HG03039 (cell line): ENCODE measurements around the gene GGTA1.
"Not testable (repeated sequence)": the region's sequence is repeated elsewhere in the genome, so short reads cannot be mapped to it uniquely, and the experiment has no call there.

Experiments
- ATAC-seq: cut with Tn5 transposase; IDR thresholded peaks from one replicate; pipeline ENCODE4 v1.9.1; 2021; ENCODE audit warnings: mild to moderate bottlenecking, moderate library complexity; ENCODE audit not compliant: unreplicated experiment

Gene GGTA1

DNA sequence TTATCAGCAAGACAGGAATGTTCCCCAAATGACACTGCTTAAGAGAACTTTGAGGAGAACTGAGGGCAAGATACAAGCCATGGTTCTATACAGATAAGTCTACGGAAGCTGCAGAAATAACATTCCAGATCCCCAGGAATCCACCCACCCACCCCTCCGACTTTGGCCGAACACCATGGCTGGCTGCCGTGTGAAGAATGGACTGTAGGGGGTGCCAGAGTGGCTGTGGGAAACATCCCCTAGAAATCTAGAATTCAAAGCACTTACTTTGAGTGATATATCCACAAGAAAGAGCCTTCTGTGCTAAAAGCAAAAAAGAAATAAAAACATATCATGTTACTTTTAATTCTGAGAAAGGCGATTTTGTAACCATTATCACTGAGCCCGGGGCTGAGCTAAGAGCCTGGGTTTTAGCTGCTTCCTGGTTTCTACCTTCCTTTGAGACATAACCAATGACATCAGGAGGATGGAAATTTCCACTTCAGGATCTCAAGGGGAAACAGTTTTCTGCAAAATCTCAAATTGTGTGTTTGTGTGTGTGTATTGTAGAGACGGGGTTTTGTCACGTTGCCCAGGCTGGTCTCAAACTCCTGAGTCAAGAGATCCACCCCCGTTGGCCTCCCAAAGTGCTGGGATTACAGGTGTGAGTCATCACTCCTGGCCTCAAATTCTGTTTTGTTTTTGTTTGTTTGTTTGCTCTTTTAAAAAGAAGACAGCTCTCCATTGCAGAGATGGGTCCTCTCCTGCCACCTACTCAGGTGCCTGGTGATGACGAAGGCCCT lies 36.4 kb downstream of the GGTA1 start:
- ATAC-seq: no peak

- ATAC-seq: no peak
These were observed 40.1 kb downstream of the GGTA1 start for GRCh38 chr9:121459513-121459912.

GRCh38 chr9:121458449-121458848 lies 41.2 kb downstream of the GGTA1 start:
- not testable (repeated sequence) for ATAC-seq

DNA sequence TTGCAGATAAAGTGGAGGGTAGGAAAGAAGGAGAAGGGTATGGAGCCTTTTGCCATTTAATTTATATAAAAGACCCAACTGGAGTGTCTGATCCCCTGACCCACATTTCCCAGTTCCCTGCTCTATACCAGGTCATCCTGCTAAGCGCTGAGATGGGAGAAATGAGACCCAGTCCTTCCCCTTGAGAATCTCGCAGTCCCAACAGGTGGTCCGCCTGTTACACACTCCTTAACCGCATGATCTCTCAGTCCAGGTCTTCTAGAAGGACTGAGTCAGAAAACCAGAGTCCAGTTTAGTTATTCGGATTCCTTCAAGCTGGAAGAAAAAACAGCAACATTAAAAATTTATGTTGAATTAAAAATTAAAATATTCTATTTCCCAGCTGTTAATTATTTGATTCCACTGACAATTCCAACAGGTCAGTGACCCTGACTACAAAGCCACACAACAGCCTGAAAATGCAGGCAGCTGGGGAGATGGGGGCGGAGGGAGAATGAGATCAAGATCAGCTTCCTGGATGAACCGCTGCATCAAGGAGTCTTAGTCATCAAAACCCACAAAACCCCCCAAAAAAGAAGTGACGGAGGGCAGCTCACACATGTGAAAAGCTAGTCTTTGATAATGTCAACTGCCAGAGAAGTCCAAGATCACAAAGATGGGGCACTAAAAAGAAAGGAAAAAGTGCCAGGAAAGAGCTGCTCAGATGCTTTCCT lies 44.0 kb downstream of the GGTA1 start:
- ATAC-seq: no peak

DNA sequence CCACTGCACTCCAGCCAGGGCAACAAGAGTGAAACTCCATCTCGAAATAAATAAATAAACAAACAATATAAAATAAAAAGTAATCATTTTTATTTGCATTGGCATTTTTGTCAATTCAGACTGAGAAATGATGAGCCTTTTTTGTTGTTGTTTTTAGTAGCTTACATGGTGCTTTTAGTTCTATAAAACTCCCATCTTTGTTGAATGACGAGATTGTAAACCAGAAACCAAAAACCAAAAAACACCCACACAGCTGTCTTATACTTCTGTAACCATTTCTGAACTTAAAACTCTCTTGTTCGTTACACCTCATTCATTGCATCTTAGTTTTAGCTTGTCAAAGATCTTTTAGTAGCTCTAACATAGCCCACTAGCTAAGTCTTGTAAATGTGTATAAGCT lies 44.7 kb downstream of the GGTA1 start:
- ATAC-seq: no peak

DNA sequence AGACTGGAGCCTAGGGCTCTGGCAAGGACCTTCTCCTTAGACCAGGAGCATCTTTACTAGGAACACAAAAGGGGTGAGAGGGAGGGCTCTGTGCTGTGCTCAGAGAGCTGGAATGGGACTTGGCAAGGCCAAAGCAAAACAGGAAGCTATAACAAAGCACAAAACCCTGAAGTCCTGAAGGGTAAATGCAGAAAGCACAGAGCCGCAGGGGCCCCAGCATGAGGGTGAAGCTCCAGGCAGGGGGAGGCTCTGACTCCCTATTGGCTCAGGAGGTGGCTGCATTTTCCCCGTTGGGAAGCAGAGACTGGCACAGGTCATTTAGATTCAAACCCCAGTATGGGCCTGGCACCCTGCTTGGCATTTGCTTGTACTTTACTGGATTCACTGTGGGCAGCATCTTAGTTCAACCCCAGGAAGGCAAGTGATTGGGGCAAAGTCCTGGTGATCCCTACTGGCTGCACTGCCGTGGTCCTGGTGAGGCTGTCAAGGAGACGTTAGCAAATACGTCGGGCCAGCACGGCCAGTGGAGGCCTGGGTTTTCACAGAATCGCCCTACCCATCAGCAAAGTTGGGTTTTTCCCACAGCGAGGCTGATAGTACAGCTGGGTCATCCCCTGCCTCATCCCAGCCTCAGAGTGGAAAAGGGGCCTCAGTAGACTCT lies 46.3 kb downstream of the GGTA1 start:
- no peak for ATAC-seq

- ATAC-seq: no peak
These were observed 47.6 kb downstream of the GGTA1 start for GRCh38 chr9:121452085-121452484.

GRCh38 chr9:121451586-121451985 lies 48.1 kb downstream of the GGTA1 start:
- ATAC-seq: no peak

DNA sequence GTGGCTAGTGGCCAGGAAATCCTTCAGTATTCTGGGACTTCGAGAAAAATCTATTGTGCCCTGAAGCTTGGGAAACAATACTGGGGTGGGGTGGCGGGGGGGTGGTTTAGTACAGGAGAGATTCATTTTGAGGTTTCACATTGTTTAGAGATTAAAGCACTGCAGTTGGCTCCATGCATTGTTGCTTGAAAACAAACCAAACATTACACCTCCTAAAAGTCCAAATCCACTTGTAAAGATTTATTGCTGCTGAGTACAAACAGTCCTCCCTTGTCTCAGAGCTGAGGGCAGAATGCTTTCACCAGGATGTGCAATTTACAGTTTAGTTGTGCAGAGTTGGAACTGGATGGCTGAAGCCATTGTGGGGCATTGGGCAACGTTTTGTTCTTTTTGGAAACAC lies 49.4 kb downstream of the GGTA1 start:
- no peak for ATAC-seq

- no peak for ATAC-seq
These were observed 49.9 kb downstream of the GGTA1 start for GRCh38 chr9:121449786-121450185.

DNA sequence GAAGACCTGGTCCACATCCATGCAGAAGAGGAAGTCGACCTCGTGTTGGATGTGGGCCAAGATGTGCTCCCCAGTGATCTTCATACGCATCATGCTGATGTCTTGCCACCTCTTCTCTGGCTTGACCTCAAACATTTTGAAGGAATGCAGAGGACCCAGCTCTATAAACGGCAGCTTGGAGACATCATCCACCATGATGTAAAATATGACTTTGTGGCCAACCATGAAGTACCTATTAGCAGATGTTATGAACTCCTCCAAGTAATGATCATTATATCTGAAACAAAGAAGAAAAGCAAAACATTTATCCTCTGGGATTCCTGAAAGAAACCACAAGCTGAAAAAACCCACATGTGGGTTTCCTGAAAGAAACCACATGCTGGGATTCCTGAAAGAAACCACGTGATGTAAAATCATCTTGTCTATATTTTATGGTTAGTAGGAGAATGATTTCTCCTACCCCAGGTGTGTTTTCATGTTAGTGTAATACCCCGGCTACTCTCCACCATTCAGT lies 52.3 kb downstream of the GGTA1 start:
- no peak for ATAC-seq

GRCh38 chr9:121445986-121446385 lies 53.7 kb downstream of the GGTA1 start:
- no peak for ATAC-seq

GRCh38 chr9:121443981-121444380 lies 55.7 kb downstream of the GGTA1 start:
- ATAC-seq: no peak

- ATAC-seq: no peak
These were observed 58.5 kb downstream of the GGTA1 start for GRCh38 chr9:121441165-121441564.

- no peak for ATAC-seq
These were observed 59.7 kb downstream of the GGTA1 start for GRCh38 chr9:121439711-121440664.

GRCh38 chr9:121439016-121439415 lies 60.6 kb downstream of the GGTA1 start:
- no peak for ATAC-seq

GRCh38 chr9:121437891-121438290 lies 61.8 kb downstream of the GGTA1 start:
- ATAC-seq: no peak

DNA sequence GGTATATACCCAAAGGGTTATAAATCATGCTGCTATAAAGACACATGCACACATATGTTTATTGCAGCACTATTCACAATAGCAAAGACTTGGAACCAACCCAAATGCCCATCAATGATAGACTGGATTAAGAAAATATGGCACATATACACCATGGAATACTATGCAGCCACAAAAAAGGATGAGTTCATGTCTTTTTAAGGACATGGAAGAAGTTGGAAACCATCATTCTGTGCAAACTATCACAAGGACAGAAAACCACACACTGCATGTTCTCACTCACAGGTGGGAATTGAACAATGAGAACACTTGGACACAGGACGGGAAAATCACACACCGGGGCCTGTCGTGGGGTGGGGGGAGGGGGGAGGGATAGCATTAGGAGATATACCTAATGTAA lies 62.6 kb downstream of the GGTA1 start:
- not testable (repeated sequence) for ATAC-seq

DNA sequence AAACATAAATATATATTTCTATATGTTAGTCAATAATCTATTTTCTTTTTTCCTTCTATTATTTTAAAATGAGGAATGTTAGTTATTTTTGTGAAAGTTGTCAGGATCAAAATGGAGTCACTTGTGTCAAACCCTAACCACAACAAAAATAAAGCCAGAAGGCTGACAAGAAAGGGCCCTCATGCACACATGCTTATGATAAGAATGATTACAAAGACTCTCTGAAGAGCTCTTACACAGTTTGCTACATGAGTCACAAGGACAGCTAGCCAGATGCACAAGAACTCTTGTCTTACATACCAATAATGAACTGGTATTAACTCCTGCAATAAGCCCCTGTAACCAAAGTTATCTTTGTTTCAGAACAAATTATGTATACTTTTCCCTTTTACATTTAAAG lies 64.7 kb downstream of the GGTA1 start:
- no peak for ATAC-seq

DNA sequence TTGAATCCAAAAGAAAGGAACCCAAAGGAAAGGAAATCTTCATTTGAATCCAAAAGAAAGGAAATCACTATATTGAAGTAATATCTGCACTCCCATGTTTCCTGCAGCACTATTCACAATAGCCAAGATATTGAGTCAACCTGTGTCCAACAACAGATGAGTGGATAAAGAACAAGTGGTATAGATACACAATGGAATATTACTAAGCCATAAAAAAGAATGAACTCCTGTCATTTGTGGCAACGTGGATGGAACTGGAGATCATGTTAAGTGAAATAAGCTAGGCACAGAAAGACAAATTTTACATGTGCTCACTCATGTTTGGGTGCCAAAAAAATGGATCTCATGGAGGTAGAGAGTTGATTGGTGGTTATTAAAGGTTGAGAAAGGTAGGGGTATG lies 71.7 kb downstream of the GGTA1 start:
- no peak for ATAC-seq

GRCh38 chr9:121424024-121424432 lies 75.6 kb downstream of the GGTA1 start:
- ATAC-seq: no peak
